ENCODE measurements around the gene SULF2.

The SULF2 gene

DNA sequence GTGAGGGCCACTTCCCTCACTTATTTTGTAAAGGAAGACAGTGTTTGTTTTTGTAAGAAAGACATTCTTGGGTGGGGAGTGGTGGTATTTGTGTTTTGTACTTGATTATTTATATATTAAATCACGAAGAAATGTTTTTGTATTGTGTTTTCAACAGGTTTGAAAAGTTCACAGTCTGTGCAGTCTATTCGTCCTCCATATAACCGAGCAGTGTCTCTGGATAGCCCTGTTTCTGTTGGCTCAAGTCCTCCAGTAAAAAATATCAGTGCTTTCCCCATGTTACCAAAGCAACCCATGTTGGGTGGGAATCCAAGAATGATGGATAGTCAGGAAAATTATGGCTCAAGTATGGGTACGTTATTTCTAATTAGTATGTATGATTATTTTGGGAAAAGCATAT lies 146.4 kb downstream of the SULF2 start:
- H3K36me3 ChIP-seq (ENCODE audit: insufficient read depth) = peaks cover 7% of the 10 kb centered on the region; the same call in 1 of the 2 replicates
- H4K20me1 ChIP-seq (ENCODE audit: insufficient read depth) = no peaks in the 10 kb centered on the region

DNA sequence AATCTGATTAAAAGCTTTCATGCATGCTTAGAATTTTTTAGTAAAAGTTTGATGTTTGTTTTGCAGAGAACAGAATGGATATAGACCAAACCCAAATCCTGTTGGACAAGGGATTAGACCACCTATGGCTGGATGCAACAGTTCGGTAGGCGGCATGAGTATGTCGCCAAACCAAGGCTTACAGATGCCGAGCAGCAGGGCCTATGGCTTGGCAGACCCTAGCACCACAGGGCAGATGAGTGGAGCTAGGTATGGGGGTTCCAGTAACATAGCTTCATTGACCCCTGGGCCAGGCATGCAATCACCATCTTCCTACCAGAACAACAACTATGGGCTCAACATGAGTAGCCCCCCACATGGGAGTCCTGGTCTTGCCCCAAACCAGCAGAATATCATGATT lies 150.0 kb downstream of the SULF2 start:
- H3K36me3 ChIP-seq (ENCODE audit: insufficient read depth) = peaks cover 7% of the 10 kb centered on the region; the same call in 1 of the 2 replicates
- H3K79me2 ChIP-seq (ENCODE audit: insufficient read depth, low read depth) = no peaks in the 10 kb centered on the region
- no peak overlapping the region for H3K4me2 ChIP-seq

More for the DNA sequence above, 146.4 kb downstream of the SULF2 start:
- no peak overlapping the region for H3K4me3 ChIP-seq (IDR thresholded peaks at IDR 0.05; ENCODE audit: insufficient read depth, low read depth, low read length)
- no peak overlapping the region for H3K27ac ChIP-seq
- TF ChIP-seq, protein P1, sequence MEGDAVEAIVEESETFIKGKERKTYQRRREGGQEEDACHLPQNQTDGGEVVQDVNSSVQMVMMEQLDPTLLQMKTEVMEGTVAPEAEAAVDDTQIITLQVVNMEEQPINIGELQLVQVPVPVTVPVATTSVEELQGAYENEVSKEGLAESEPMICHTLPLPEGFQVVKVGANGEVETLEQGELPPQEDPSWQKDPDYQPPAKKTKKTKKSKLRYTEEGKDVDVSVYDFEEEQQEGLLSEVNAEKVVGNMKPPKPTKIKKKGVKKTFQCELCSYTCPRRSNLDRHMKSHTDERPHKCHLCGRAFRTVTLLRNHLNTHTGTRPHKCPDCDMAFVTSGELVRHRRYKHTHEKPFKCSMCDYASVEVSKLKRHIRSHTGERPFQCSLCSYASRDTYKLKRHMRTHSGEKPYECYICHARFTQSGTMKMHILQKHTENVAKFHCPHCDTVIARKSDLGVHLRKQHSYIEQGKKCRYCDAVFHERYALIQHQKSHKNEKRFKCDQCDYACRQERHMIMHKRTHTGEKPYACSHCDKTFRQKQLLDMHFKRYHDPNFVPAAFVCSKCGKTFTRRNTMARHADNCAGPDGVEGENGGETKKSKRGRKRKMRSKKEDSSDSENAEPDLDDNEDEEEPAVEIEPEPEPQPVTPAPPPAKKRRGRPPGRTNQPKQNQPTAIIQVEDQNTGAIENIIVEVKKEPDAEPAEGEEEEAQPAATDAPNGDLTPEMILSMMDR (conservative IDR thresholded peaks at IDR 0.05; ENCODE audit: low read depth, low read length) = no peak
- H2AFZ ChIP-seq (ENCODE audit: low read depth) = no peak overlapping the region
- no peaks in the 10 kb centered on the region for H3K4me1 ChIP-seq (ENCODE audit: low read depth, poor library complexity, severe bottlenecking)
- H3K27me3 ChIP-seq (ENCODE audit: insufficient read depth, low read depth) = no peaks in the 10 kb centered on the region
- no peak overlapping the region for H3K9ac ChIP-seq
- no peaks in the 10 kb centered on the region for H3K79me2 ChIP-seq (ENCODE audit: insufficient read depth, low read depth)
- H3K4me2 ChIP-seq = no peak overlapping the region

DNA sequence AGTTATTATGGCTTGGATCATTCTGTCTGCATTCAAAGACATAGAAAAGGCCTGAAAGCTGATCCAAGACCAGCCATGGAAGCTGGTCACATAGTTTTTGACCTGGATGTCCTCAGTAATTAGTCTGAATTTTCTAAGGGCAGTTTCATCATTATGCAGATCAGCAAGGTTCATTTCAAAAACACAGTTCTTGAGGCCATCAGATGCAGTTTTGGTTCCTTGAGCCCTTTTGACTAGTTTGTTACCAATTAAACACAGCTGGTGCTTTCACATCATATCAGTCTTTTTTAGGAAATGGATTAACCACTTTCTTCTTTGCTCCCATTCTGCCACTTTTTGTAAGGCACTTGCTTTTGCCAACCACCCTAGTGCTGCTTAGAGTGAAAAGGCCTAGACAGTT lies 154.2 kb downstream of the SULF2 start:
- H3K36me3 ChIP-seq (ENCODE audit: insufficient read depth) = peaks cover 4% of the 10 kb centered on the region; the same call in 1 of the 2 replicates

More for the DNA sequence above, 150.0 kb downstream of the SULF2 start:
- no peaks in the 10 kb centered on the region for H3K27me3 ChIP-seq (ENCODE audit: insufficient read depth, low read depth)
- no peak overlapping the region for H3K9ac ChIP-seq
- no peaks in the 10 kb centered on the region for H4K20me1 ChIP-seq (ENCODE audit: insufficient read depth)
- no peak overlapping the region for H3K27ac ChIP-seq
- no peak overlapping the region for H2AFZ ChIP-seq (ENCODE audit: low read depth)
- H3K4me3 ChIP-seq (IDR thresholded peaks at IDR 0.05; ENCODE audit: insufficient read depth, low read depth, low read length) = no peak overlapping the region
- TF ChIP-seq, protein P1 (conservative IDR thresholded peaks at IDR 0.05; ENCODE audit: low read depth, low read length) = no peak
- peaks cover 11% of the 10 kb centered on the region for H3K4me1 ChIP-seq (ENCODE audit: low read depth, poor library complexity, severe bottlenecking)

DNA sequence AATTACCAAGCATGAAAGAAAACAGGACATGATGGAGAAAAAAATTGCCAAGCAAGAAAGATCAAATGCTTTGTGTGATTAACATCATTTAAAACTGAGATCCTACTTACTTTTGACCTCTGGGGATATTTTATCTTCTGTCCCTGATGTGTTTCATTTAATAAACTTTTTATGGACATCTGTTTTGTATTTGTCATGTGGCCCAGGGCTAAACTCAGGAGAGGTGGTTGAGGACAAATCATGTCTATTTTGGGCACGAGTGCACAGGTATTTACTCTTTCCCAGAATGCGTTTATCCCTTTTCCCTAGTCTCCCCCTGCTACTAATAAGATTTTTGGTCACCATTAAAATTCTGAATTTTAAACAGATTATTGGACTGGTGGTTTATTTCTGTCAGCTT lies 155.4 kb downstream of the SULF2 start:
- H3K36me3 ChIP-seq (ENCODE audit: insufficient read depth) = no peaks in the 10 kb centered on the region; the same call in 1 of the 2 replicates
- no peaks in the 10 kb centered on the region for H3K27me3 ChIP-seq (ENCODE audit: insufficient read depth, low read depth)
- no peaks in the 10 kb centered on the region for H3K79me2 ChIP-seq (ENCODE audit: insufficient read depth, low read depth)

More for the DNA sequence above, 154.2 kb downstream of the SULF2 start:
- H3K79me2 ChIP-seq (ENCODE audit: insufficient read depth, low read depth) = no peaks in the 10 kb centered on the region
- H4K20me1 ChIP-seq (ENCODE audit: insufficient read depth) = no peaks in the 10 kb centered on the region
- H3K4me2 ChIP-seq = no peak overlapping the region
- no peaks in the 10 kb centered on the region for H3K27me3 ChIP-seq (ENCODE audit: insufficient read depth, low read depth)
- TF ChIP-seq, protein P1 (conservative IDR thresholded peaks at IDR 0.05; ENCODE audit: low read depth, low read length) = no peak
- no peak overlapping the region for H2AFZ ChIP-seq (ENCODE audit: low read depth)
- peaks cover 11% of the 10 kb centered on the region for H3K4me1 ChIP-seq (ENCODE audit: low read depth, poor library complexity, severe bottlenecking)
- H3K9ac ChIP-seq = no peak overlapping the region
- no peak overlapping the region for H3K27ac ChIP-seq
- H3K4me3 ChIP-seq (IDR thresholded peaks at IDR 0.05; ENCODE audit: insufficient read depth, low read depth, low read length) = no peak overlapping the region

More for the DNA sequence above, 155.4 kb downstream of the SULF2 start:
- Histone ChIP-seq H3K4me3 (IDR thresholded peaks at IDR 0.05; ENCODE audit: insufficient read depth, low read depth, low read length) (no peak overlapping the region), H3K4me2 (no peak overlapping the region), H2AFZ (ENCODE audit: low read depth) (no peak overlapping the region), H3K9ac (no peak overlapping the region), H3K4me1 (ENCODE audit: low read depth, poor library complexity, severe bottlenecking) (peaks cover 15% of the 10 kb centered on the region), H3K27ac (no peak overlapping the region), H4K20me1 (ENCODE audit: insufficient read depth) (no peaks in the 10 kb centered on the region)
- TF ChIP-seq, protein P1 (conservative IDR thresholded peaks at IDR 0.05; ENCODE audit: low read depth, low read length) = no peak

Data from KMS-11 (cell line).